ENCODE results near the gene IL4R. TPM values are rescaled to one million over a fixed set of nuclear protein-coding genes. Genes with fewer than 3 reads are reported as not detected.

The IL4R gene
- total RNA-seq, 6 experiments from 2014 or later = 20.0 to 27.0 (median 23.2) TPM

GRCh38 chr16:27318392-27319256, 4.8 kb downstream of the IL4R start:
- no peak for DNase-seq

GRCh38 chr16:27319257-27319965, 5.6 kb downstream of the IL4R start:
- Mint-ChIP-seq H3K36me3 (ENCODE audit: low read depth) (peaks cover 21% of the 10 kb centered on the region), H3K9me3 (no peaks in the 10 kb centered on the region), H3K4me3 (no peak overlapping the region), H3K27ac (peak overlapping the region; percentile 34), H3K27me3 (ENCODE audit: insufficient read depth) (no peaks in the 10 kb centered on the region; the same call in 1 of the 2 replicates), H3K4me1 (ENCODE audit: low read depth) (peaks cover 88% of the 10 kb centered on the region)
- no peak for DNase-seq
- TF ChIP-seq CTCF (IDR thresholded peaks at IDR 0.05) = no peak

More at GRCh38 chr16:27318392-27319256, 4.8 kb downstream of the IL4R start:
- TF ChIP-seq CTCF (IDR thresholded peaks at IDR 0.05) = no peak
- Mint-ChIP-seq H3K36me3 (ENCODE audit: low read depth) (peaks cover 21% of the 10 kb centered on the region), H3K4me1 (ENCODE audit: low read depth) (peaks cover 90% of the 10 kb centered on the region), H3K4me3 (no peak overlapping the region; the same call in 1 of the 2 replicates), H3K27me3 (ENCODE audit: insufficient read depth) (no peaks in the 10 kb centered on the region; the same call in 1 of the 2 replicates), H3K9me3 (no peaks in the 10 kb centered on the region), H3K27ac (peak overlapping the region; percentile 11; the same call in 1 of the 2 replicates)

- Mint-ChIP-seq H3K27ac (peak overlapping the region; percentile 72), H3K9me3 (no peaks in the 10 kb centered on the region), H3K36me3 (ENCODE audit: low read depth) (peaks cover 21% of the 10 kb centered on the region), H3K27me3 (ENCODE audit: insufficient read depth) (no peaks in the 10 kb centered on the region; the same call in 1 of the 2 replicates), H3K4me1 (ENCODE audit: low read depth) (peaks cover 77% of the 10 kb centered on the region), H3K4me3 (no peak overlapping the region)
- DNase-seq = no peak
- no peak for TF ChIP-seq CTCF (IDR thresholded peaks at IDR 0.05)
These were observed 6.7 kb downstream of the IL4R start for GRCh38 chr16:27320261-27321012.

- no peak for TF ChIP-seq CTCF (IDR thresholded peaks at IDR 0.05)
- no peak overlapping the region for H3K4me3 Mint-ChIP-seq
- H3K36me3 Mint-ChIP-seq (ENCODE audit: low read depth) = peaks cover 21% of the 10 kb centered on the region
- peaks cover 75% of the 10 kb centered on the region for H3K4me1 Mint-ChIP-seq (ENCODE audit: low read depth)
- H3K27ac Mint-ChIP-seq = peak overlapping the region; percentile 72
- peak; percentile 35 for DNase-seq
- no peaks in the 10 kb centered on the region for H3K27me3 Mint-ChIP-seq (ENCODE audit: insufficient read depth)
- no peaks in the 10 kb centered on the region for H3K9me3 Mint-ChIP-seq
These were observed 7.5 kb downstream of the IL4R start for GRCh38 chr16:27321013-27321915.

Data from HFFc6 (cell line).